ENCODE results near the gene ANKS4B.

The ANKS4B gene

DNA sequence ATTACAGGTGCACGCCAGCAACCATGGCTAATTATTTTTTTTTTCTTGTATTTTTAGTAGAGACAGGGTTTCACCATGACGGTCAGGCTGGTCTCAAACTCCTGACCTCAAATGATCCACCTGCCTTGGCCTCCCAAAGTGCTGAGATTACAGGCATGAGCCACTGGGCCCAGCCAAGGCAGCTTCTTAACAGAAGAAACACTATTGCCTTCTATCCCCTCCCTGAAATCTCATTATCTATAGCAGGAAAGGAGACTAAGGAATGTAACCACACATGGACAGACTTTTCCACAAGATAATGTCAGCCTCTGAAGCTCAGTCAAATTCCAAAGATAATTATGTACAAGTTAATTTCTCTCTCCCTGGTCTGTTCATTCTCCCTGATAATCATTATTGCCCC is 16.4 kb upstream of the ANKS4B start:
- Histone ChIP-seq H3K36me3 (ENCODE audit: control insufficient read depth, insufficient read depth, low read length) (no peaks in the 10 kb centered on the region), H3K27me3 (ENCODE audit: control insufficient read depth, insufficient read depth, low read length) (no peaks in the 10 kb centered on the region), H3K9me3 (ENCODE audit: control insufficient read depth, insufficient read depth, low read length) (no peaks in the 10 kb centered on the region), H3K4me1 (ENCODE audit: control insufficient read depth, insufficient read depth, low read length) (no peaks in the 10 kb centered on the region), H3K27ac (ENCODE audit: low read length) (no peak overlapping the region), H3K4me3 (ENCODE audit: low read length) (no peak overlapping the region)
- WGBS (ENCODE audit: insufficient coverage, insufficient read length): no CpG with 5 or more reads among the region's 2 CpGs
- no peak for DNase-seq (ENCODE audit: low read depth, low spot score)

DNA sequence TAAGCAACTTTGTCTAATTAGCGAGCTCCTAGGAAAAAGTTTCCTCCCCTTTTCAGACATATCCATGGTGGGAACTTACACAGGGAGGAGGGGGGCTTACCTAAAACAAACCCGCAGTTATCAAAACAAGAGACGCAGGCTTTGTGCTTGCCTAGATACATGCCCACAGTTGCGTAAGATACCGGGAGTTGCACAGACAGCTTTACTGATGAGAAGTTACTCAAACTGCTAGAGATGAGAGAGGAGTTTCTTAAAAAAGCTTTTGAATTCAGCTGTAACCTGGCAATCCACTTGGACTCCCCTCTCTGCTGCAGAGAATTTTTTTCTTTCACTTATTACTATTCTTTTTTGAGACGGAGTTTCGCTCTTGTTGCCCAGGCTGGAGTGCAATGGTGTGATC is 15.3 kb upstream of the ANKS4B start:
- Histone ChIP-seq H3K27me3 (ENCODE audit: control insufficient read depth, insufficient read depth, low read length) (no peaks in the 10 kb centered on the region), H3K36me3 (ENCODE audit: control insufficient read depth, insufficient read depth, low read length) (no peaks in the 10 kb centered on the region), H3K4me1 (ENCODE audit: control insufficient read depth, insufficient read depth, low read length) (peaks cover 5% of the 10 kb centered on the region; the same call in 1 of the 2 replicates), H3K9me3 (ENCODE audit: control insufficient read depth, insufficient read depth, low read length) (no peaks in the 10 kb centered on the region), H3K4me3 (ENCODE audit: low read length) (no peak overlapping the region), H3K27ac (ENCODE audit: low read length) (no peak overlapping the region)
- no CpG with 5 or more reads among the region's 7 CpGs for WGBS (ENCODE audit: insufficient coverage, insufficient read length)
- DNase-seq (ENCODE audit: low read depth, low spot score): no peak

DNA sequence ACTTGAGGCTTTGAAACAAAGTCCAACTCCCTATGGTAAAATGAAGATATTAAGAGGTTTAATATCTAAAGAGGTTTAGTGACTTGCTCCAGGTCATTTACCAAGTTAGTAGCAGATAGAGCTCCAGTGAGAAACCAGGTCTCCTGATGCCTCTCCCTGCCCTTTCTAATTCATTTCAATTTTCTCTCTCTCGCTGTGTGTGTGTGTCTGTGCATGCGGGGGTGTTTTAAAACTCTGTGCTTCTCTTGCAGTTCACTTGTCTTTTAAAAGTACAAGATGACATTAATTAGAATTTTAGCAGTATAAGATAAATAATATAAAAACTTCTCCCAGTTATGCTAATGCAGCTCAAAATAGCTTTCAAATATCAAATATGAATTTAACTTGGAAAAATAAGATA is 13.9 kb upstream of the ANKS4B start:
- no peak for DNase-seq (ENCODE audit: low read depth, low spot score)
- no peaks in the 10 kb centered on the region for H3K9me3 ChIP-seq (ENCODE audit: control insufficient read depth, insufficient read depth, low read length)
- WGBS (ENCODE audit: insufficient coverage, insufficient read length): no CpG with 5 or more reads among the region's 2 CpGs

DNA sequence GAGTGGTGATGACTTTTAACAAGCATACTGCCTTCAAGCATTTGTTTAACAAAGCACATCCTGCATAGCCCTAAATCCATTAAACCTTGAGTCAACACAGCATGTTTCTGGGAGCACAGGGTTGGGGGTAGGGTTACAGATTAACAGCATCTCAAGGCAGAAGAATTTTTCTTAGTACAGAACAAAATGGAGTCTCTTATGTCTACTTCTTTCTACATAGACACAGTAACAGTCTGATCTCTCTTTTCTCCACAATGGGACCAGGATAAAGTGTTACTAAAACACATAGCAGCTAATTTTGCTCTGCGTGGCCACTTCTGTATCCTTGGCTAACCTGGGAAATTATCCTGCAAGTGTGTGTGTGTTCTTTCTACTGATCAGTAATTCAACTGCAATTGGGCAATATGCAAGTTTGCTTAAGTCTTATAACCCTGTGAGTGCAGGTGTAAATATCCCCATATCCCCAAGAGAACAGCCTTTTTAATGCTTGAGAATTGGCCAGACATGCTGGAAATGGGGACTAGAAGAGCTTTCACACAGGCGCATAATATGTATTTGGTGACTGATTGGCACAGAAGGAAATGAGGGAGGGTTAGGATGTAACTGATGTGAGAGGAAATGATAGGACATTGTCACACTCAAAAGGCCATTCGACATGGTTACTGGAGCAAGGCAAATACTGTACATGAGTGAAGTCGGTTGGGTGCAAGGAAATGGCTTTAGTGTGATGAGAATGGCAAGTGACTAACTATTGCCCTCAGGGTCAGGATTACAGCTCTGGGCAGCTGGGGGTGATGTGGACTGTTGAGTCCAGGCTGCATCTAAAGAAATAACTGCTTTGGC is 10.8 kb upstream of the ANKS4B start:
- H3K9me3 ChIP-seq (ENCODE audit: control insufficient read depth, insufficient read depth, low read length): no peaks in the 10 kb centered on the region
- no peaks in the 10 kb centered on the region for H3K36me3 ChIP-seq (ENCODE audit: control insufficient read depth, insufficient read depth, low read length)
- no peak for DNase-seq (ENCODE audit: low read depth, low spot score)
- H3K4me1 ChIP-seq (ENCODE audit: control insufficient read depth, insufficient read depth, low read length): peaks cover 8% of the 10 kb centered on the region; the same call in 1 of the 2 replicates
- no CpG with 5 or more reads among the region's 4 CpGs for WGBS (ENCODE audit: insufficient coverage, insufficient read length)
- H3K27me3 ChIP-seq (ENCODE audit: control insufficient read depth, insufficient read depth, low read length): no peaks in the 10 kb centered on the region
- H3K27ac ChIP-seq (ENCODE audit: low read length): no peak overlapping the region
- H3K4me3 ChIP-seq (ENCODE audit: low read length): no peak overlapping the region

More for the DNA sequence above, 13.9 kb upstream of the ANKS4B start:
- Histone ChIP-seq H3K4me3 (ENCODE audit: low read length) (no peak overlapping the region), H3K27me3 (ENCODE audit: control insufficient read depth, insufficient read depth, low read length) (no peaks in the 10 kb centered on the region), H3K36me3 (ENCODE audit: control insufficient read depth, insufficient read depth, low read length) (no peaks in the 10 kb centered on the region), H3K27ac (ENCODE audit: low read length) (no peak overlapping the region), H3K4me1 (ENCODE audit: control insufficient read depth, insufficient read depth, low read length) (peaks cover 8% of the 10 kb centered on the region; the same call in 1 of the 2 replicates)

DNA sequence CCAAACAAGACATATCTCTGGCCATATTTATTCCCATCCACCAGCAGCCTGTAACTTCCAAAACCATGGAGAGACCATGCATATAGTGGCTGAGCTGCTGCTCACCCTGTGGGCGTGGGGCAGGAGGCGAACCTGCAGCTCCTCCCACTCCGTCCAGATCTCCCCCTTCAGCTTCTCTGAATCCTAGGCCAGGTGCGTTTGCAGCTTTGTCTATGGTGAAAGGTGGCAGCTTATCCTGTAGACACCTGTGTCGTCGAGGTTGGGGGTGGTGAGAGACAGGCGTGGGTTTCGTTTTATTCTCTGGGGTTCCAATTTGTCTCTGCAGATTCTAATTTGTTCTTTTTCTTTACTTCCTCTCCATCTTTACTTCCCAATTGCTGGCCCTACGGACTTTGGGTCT is 9.7 kb upstream of the ANKS4B start:
- Histone ChIP-seq H3K4me3 (ENCODE audit: low read length) (no peak overlapping the region), H3K27me3 (ENCODE audit: control insufficient read depth, insufficient read depth, low read length) (no peaks in the 10 kb centered on the region), H3K4me1 (ENCODE audit: control insufficient read depth, insufficient read depth, low read length) (peaks cover 8% of the 10 kb centered on the region; the same call in 1 of the 2 replicates), H3K9me3 (ENCODE audit: control insufficient read depth, insufficient read depth, low read length) (no peaks in the 10 kb centered on the region), H3K27ac (ENCODE audit: low read length) (no peak overlapping the region), H3K36me3 (ENCODE audit: control insufficient read depth, insufficient read depth, low read length) (no peaks in the 10 kb centered on the region)
- DNase-seq (ENCODE audit: low read depth, low spot score): no peak
- WGBS (ENCODE audit: insufficient coverage, insufficient read length): no CpG with 5 or more reads among the region's 9 CpGs

DNA sequence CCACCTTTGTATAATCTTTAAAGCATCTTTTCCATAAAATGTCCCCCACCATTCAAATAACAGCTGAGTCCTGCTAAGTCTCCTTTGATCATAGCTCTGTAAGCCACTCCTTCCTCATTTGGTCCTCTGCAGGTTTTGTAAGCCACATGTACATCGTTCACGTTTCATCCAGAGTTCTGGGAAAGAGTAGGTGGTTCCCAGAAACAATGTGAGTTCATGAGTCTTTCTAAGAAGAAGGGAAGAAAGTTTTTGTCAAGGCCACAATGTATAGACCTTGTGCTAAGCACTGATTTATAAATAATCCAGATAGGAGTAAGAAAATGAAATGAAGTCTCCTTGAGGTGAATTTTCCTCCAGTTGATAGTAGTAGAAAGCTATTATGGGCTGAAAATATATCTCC is 8.7 kb upstream of the ANKS4B start:
- Histone ChIP-seq H3K9me3 (ENCODE audit: control insufficient read depth, insufficient read depth, low read length) (no peaks in the 10 kb centered on the region), H3K4me3 (ENCODE audit: low read length) (no peak overlapping the region), H3K27me3 (ENCODE audit: control insufficient read depth, insufficient read depth, low read length) (no peaks in the 10 kb centered on the region), H3K27ac (ENCODE audit: low read length) (no peak overlapping the region), H3K36me3 (ENCODE audit: control insufficient read depth, insufficient read depth, low read length) (no peaks in the 10 kb centered on the region), H3K4me1 (ENCODE audit: control insufficient read depth, insufficient read depth, low read length) (peaks cover 8% of the 10 kb centered on the region; the same call in 1 of the 2 replicates)
- WGBS (ENCODE audit: insufficient coverage, insufficient read length): no CpG with 5 or more reads among the region's 2 CpGs
- no peak for DNase-seq (ENCODE audit: low read depth, low spot score)

DNA sequence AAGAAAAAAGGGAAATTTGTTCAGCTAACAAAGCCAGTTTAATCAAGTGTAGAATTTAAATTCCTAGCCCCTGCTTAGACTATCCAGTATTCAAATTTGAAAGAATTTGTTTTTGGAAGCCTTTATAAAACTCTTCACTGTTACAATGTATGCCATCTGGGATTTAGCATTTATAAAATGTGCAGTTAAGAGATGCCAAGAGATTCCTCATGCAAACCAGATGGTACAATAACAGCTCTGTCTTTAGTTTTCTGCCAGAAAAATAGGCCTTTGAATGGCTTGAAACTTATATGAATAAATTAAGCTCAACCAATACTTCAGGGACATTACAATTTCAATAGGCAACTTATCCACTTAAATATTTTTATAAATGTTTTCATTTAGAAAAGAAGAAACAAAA is 6.8 kb upstream of the ANKS4B start:
- H3K36me3 ChIP-seq (ENCODE audit: control insufficient read depth, insufficient read depth, low read length): no peaks in the 10 kb centered on the region
- H3K9me3 ChIP-seq (ENCODE audit: control insufficient read depth, insufficient read depth, low read length): no peaks in the 10 kb centered on the region
- H3K27ac ChIP-seq (ENCODE audit: low read length): no peak overlapping the region
- no peak for DNase-seq (ENCODE audit: low read depth, low spot score)
- H3K4me1 ChIP-seq (ENCODE audit: control insufficient read depth, insufficient read depth, low read length): peaks cover 8% of the 10 kb centered on the region; the same call in 1 of the 2 replicates
- H3K4me3 ChIP-seq (ENCODE audit: low read length): no peak overlapping the region
- H3K27me3 ChIP-seq (ENCODE audit: control insufficient read depth, insufficient read depth, low read length): no peaks in the 10 kb centered on the region

DNA sequence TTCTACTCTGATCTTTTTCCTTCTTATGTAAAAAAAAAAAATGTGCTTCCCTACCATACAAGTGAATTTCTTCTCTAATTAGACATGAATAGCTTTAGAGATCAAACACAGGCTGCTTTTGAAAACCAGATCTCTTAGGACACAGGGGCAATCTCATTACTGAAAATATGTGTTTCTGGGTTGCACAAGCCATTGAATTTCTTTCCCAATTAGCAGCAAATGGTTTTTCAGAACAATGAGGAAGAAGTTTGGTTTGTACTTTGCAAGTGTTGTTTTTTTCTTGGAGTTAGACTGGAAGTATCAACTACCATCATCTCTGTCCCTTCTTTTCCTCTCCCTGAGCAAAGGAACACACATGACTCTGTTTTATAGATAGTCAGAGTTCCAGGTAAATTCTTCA is 5.6 kb upstream of the ANKS4B start:
- no peak for DNase-seq (ENCODE audit: low read depth, low spot score)
- no peaks in the 10 kb centered on the region for H3K9me3 ChIP-seq (ENCODE audit: control insufficient read depth, insufficient read depth, low read length)
- no peaks in the 10 kb centered on the region for H3K36me3 ChIP-seq (ENCODE audit: control insufficient read depth, insufficient read depth, low read length)
- H3K4me1 ChIP-seq (ENCODE audit: control insufficient read depth, insufficient read depth, low read length): peaks cover 5% of the 10 kb centered on the region; the same call in 1 of the 2 replicates
- no peaks in the 10 kb centered on the region for H3K27me3 ChIP-seq (ENCODE audit: control insufficient read depth, insufficient read depth, low read length)
- no peak overlapping the region for H3K4me3 ChIP-seq (ENCODE audit: low read length)
- no peak overlapping the region for H3K27ac ChIP-seq (ENCODE audit: low read length)

DNA sequence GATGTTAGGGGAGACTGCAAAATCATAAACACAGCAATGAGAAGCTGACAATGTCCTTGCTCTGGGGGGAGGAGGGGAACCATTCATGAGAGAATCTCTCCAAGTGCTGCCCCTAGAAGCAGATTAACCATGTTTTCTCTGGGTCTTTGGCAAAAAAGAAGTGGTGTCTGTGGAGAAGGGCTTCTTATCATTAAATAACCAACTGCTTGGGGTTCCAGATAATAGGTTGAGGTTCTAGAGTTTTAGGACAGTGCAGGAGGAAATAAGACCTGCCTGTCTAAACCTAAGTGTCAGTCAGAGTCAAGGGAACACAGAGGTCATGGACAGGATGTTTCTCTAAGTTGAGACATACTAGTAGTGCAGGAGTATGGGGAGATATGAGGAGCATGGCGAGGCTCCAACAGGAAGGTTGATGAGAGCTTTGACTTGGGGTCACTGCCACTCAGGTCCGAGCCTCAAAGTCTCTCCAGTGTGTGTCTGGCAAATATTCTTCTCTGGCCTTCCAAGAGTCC is 5.1 kb upstream of the ANKS4B start:
- DNase-seq (ENCODE audit: low read depth, low spot score): no peak
- no peaks in the 10 kb centered on the region for H3K36me3 ChIP-seq (ENCODE audit: control insufficient read depth, insufficient read depth, low read length)
- H3K27ac ChIP-seq (ENCODE audit: low read length): no peak overlapping the region
- WGBS (ENCODE audit: insufficient coverage, insufficient read length): no CpG with 5 or more reads among the region's 2 CpGs
- no peaks in the 10 kb centered on the region for H3K9me3 ChIP-seq (ENCODE audit: control insufficient read depth, insufficient read depth, low read length)
- no peak overlapping the region for H3K4me3 ChIP-seq (ENCODE audit: low read length)
- H3K27me3 ChIP-seq (ENCODE audit: control insufficient read depth, insufficient read depth, low read length): no peaks in the 10 kb centered on the region
- peaks cover 3% of the 10 kb centered on the region; the same call in 1 of the 2 replicates for H3K4me1 ChIP-seq (ENCODE audit: control insufficient read depth, insufficient read depth, low read length)

DNA sequence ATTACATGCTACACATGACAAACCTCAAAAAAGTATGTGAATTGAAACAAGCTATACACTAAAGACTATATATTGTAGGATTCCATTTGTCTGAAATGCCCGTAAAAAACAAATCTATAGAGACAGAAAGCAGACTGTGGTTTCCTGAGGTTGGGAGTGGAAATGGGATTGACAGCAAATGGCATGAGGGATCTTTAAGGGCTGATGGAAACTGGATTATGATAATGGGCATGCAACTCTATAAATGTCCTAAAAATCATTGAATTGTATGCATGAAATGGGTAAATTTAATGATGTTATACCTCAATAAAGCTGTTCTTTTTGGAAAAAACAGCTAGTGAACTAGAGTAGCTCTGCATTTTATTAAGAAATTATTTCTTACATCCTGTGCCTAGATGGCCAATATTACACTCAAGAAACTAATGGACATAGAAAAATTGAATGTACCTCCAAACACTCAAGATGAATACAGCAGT is 416 bp upstream of the ANKS4B start:
- Histone ChIP-seq H3K27me3 (ENCODE audit: control insufficient read depth, insufficient read depth, low read length) (no peaks in the 10 kb centered on the region), H3K4me1 (ENCODE audit: control insufficient read depth, insufficient read depth, low read length) (no peaks in the 10 kb centered on the region), H3K27ac (ENCODE audit: low read length) (no peak overlapping the region), H3K36me3 (ENCODE audit: control insufficient read depth, insufficient read depth, low read length) (no peaks in the 10 kb centered on the region), H3K4me3 (ENCODE audit: low read length) (no peak overlapping the region), H3K9me3 (ENCODE audit: control insufficient read depth, insufficient read depth, low read length) (no peaks in the 10 kb centered on the region)
- WGBS (ENCODE audit: insufficient coverage, insufficient read length): no CpG with 5 or more reads among the region's 1 CpG
- DNase-seq (ENCODE audit: low read depth, low spot score): no peak

DNA sequence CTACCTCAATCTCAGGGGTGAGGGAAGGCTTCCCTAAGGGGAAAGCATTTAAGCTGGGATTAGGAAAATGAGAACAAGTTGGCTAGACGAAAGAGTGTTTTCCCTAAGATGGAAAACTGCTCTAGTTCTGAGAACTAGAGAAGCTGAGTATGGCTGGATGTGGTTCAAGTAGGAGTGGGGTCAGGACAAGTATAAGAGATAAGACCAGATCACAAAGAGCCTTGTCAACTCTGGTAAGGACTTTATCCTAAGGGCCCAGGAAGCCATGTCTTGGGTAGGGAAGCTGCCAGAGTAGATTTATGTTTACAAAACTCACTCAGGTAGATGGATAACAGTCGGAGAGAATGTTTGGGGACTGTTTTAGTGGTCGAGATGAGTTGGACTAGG is 1.7 kb downstream of the ANKS4B start:
- Histone ChIP-seq H3K36me3 (ENCODE audit: control insufficient read depth, insufficient read depth, low read length) (no peaks in the 10 kb centered on the region), H3K4me1 (ENCODE audit: control insufficient read depth, insufficient read depth, low read length) (no peaks in the 10 kb centered on the region), H3K9me3 (ENCODE audit: control insufficient read depth, insufficient read depth, low read length) (no peaks in the 10 kb centered on the region), H3K27ac (ENCODE audit: low read length) (no peak overlapping the region), H3K4me3 (ENCODE audit: low read length) (no peak overlapping the region), H3K27me3 (ENCODE audit: control insufficient read depth, insufficient read depth, low read length) (no peaks in the 10 kb centered on the region)
- DNase-seq (ENCODE audit: low read depth, low spot score): no peak
- 100% methylated on average over 2 of the region's 3 CpGs for WGBS (ENCODE audit: insufficient coverage, insufficient read length)

Data from iPS DF 6.9 (cell line).